Fibroblast of the aortic adventitia (primary cell): ENCODE measurements around the gene PLA2G4A. TPM values are rescaled to one million over a fixed set of nuclear protein-coding genes. Genes with fewer than 3 reads are reported as not detected.

Experiments used
- DNase-seq: peaks from one replicate; pipeline ENCODE4 v3.0.0-alpha.2; 2010; ENCODE audit warnings: low read depth
- H3K4me3 ChIP-seq: 2 replicates; pipeline ENCODE4 v1.5.1; 2011; ENCODE audit warnings: low read depth, mild to moderate bottlenecking, control low read depth, low read length, moderate library complexity
- total RNA-seq: library from RNA; depleted of rRNA; stranded (reverse); fragments of >200 nt; gene quantifications from 2 replicates; pipeline ENCODE4 v1.2.3, GENCODE V29; 2012; ENCODE audit warnings: low replicate concordance
- TF ChIP-seq, protein P1 (sequence below): IDR thresholded peaks from 2 replicates; pipeline ENCODE4 v1.5.1; 2011; ENCODE audit warnings: mild to moderate bottlenecking, low read length, control low read depth, inconsistent platforms; ENCODE audit not compliant: insufficient read depth

The PLA2G4A gene
- total RNA-seq, 1 donor = 74.7 TPM

DNA sequence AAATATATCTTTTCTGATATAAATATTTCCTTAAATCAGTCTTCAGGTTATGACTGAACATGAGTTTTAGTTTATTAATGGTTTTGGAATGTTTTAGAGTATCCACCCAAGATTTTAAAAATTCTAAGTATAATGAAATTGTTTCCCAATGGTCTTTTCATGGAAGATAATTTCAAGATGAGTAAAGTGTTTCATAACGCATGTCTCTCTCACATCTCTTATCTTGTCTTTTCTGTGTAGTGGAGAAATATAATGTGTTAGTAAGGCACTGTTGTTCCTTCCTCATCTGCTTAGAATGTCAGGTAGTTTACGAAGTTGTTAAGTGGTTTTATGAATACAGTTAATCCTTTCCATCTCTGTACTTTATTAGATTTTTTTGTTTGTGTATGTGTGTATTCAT is 49.6 kb downstream of the PLA2G4A start:
- TF ChIP-seq, protein P1, sequence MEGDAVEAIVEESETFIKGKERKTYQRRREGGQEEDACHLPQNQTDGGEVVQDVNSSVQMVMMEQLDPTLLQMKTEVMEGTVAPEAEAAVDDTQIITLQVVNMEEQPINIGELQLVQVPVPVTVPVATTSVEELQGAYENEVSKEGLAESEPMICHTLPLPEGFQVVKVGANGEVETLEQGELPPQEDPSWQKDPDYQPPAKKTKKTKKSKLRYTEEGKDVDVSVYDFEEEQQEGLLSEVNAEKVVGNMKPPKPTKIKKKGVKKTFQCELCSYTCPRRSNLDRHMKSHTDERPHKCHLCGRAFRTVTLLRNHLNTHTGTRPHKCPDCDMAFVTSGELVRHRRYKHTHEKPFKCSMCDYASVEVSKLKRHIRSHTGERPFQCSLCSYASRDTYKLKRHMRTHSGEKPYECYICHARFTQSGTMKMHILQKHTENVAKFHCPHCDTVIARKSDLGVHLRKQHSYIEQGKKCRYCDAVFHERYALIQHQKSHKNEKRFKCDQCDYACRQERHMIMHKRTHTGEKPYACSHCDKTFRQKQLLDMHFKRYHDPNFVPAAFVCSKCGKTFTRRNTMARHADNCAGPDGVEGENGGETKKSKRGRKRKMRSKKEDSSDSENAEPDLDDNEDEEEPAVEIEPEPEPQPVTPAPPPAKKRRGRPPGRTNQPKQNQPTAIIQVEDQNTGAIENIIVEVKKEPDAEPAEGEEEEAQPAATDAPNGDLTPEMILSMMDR = no peak
- peak; percentile 16 for DNase-seq

DNA sequence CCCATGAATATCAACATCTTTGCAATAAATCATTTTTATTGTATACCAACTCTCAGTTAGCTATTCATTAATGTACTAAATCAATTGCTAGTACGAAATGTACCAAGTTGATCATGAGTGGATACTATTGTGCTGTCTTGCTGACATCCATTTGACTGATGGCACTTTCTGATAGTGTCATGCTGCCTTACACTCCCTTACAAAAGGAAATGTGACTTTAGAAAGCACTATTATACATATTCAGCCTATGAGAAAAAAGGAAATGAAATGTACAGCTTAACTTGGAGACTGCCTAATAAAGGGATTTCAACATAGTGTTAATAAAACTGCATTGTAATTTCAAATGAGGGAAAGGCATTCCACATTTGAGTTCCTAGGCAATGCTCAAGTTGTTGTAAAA is 52.2 kb downstream of the PLA2G4A start:
- no peak overlapping the region for H3K4me3 ChIP-seq
- no peak for DNase-seq
- TF ChIP-seq, protein P1 = no peak

More for the DNA sequence above, 49.6 kb downstream of the PLA2G4A start:
- H3K4me3 ChIP-seq = no peak overlapping the region

DNA sequence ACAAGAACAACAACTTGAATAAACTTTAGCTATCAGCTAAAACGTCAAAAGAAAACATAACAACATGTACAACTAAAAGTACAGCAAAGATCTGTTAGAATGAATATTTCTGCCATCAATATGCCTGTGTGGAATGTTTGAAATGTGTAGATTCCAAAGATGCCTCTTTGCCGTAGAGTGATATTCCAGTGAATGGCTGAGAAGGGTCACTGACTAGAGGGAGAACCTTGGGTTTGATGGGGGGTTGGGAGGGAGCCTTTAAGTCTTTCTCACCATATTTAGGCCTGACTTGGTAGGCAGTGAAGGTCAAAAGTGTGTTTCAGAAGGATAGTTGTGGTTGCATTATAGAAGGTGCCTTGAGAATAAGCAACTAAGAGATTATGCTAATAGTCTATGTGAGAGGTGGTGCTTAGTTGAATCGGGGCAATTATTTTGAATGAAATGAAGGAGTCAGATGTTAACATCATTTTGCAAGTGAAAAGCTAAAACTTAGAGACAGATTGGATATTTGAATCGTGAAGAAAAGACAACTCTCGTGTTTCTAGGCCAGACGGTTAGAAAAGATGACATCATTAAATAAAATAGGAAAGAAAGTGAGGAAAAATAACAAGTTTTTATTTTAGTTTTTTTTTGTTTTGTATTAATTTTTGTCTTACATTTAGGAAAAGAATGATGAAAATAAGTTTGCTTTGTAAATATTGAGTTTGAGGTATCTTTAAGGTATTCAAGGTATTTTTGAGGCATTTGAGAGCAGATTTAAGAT is 53.8 kb downstream of the PLA2G4A start:
- H3K4me3 ChIP-seq = no peak overlapping the region
- DNase-seq = peak; percentile 7
- TF ChIP-seq, protein P1 = no peak

DNA sequence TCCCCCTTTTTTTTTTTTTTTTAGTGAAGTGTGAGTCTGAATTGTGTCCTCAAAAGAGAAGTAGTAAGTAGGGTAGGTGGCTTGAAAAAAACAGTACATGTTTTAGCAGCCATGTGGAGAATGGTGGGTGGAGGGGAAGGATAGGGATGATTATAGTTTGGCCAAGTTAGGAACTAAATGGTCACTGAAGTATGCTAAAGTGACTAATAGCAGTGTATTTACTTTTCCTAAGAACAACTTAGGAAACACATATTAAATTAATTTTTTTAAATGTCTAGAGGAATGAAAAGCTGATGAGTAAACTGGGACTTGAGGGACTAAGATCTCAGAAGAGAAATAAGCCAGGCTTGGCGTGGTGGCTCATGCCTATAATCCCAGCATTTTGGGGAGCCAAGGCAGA is 55.5 kb downstream of the PLA2G4A start:
- DNase-seq = peak; percentile 39
- no peak overlapping the region for H3K4me3 ChIP-seq
- TF ChIP-seq, protein P1 = no peak

DNA sequence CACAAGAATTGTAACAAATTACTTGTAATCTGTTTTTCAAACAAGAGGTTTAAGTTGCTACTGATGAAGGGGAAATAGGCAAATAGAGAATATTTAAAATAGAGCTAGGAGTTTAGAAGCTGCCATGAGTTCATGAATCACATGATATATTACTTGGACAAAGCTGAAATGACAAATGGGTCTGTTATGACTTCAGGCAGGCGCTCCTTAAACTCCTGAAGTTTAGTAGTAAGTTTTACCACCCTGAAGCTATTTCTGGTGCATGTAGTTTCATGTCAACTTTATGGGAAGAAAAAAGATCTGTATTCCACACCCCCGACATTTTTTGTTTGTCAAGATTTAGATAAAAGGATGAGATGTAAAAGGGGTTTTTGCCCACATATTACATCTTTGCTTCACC is 58.5 kb downstream of the PLA2G4A start:
- DNase-seq = peak; percentile 57
- TF ChIP-seq, protein P1 = no peak

DNA sequence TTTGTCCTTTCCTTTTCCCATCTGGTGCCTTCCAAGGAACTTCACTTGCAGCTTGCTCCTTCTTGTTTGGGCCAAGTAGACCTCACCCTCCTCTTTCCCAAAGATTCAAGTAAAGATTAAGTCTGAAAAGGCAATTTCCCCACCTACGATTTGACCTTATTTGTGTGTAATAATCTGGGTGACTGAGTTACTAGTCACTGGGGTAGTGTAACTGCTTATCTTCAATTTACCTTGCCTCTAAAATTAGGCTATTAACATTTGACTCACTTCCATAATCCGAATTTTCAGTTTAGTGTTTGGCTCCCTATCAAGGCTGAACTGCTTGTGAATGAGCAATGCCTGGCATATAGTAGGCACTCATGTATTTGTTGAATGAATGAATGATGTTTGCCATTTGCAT is 59.6 kb downstream of the PLA2G4A start:
- TF ChIP-seq, protein P1 = no peak

More for the DNA sequence above, 58.5 kb downstream of the PLA2G4A start:
- no peak overlapping the region for H3K4me3 ChIP-seq

DNA sequence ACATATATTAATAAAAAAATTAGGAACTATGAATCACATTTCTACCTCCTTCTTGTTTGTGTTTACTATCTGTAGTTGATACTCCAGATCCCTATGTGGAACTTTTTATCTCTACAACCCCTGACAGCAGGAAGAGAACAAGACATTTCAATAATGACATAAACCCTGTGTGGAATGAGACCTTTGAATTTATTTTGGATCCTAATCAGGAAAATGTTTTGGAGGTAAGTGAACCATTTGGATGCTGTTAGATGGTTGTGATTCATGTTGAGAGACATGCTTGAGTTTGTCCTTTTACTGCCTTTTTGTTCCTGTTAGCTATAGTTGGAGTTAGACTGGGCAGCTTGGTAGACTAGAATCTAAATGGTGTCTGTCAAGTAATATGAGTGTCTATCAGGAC is 64.2 kb downstream of the PLA2G4A start:
- H3K4me3 ChIP-seq = no peak overlapping the region
- DNase-seq = peak; percentile 45
- TF ChIP-seq, protein P1 = no peak

More for the DNA sequence above, 59.6 kb downstream of the PLA2G4A start:
- no peak overlapping the region for H3K4me3 ChIP-seq
- peak; percentile 54 for DNase-seq
